SK-N-SH (cell line): Measurements from ENCODE around the gene PPP6C. TPM values are rescaled to one million over a fixed set of nuclear protein-coding genes. Genes with fewer than 3 reads are reported as not detected.

ENCODE experiments used
- CTCF ChIA-PET: fragments of 300-600, 350-600 bp; formaldehyde crosslinking; extraction: SDS; loops from one replicate; lab custom pipeline; 2021; lab: Yijun Ruan, JAX
- POLR2A ChIA-PET: fragments of 350-600 bp; sonication (Branson Sonifier 250); formaldehyde crosslinking; extraction: SDS; loops from one replicate; lab custom pipeline; 2020; ENCODE audit warnings: antibody characterized with exemption, inconsistent platforms; lab: Yijun Ruan, JAX
- DNase-seq: peaks from one replicate; pipeline ENCODE4 v3.0.0; 2012
- H2AFZ ChIP-seq: fragments of 200-600 bp; sonication (generic); 2 replicates; pipeline ENCODE4 v1.8.1; 2016; ENCODE audit warnings: antibody characterized with exemption, mild to moderate bottlenecking, low read depth
- H3F3A ChIP-seq: fragments of 200-600 bp; sonication (generic); replicated peaks from 2 replicates; pipeline ENCODE3; 2016; ENCODE audit warnings: antibody characterized with exemption, mild to moderate bottlenecking; ENCODE audit not compliant: insufficient read depth
- H3K27ac ChIP-seq, 2 experiments: fragments of 200-500 bp in 1 of 2; fragments of 200-600 bp in 1 of 2; sonication (Bioruptor generic) in 1 of 2; sonication (generic), shearing (Covaris generic) in 1 of 2; 2 replicates each; pipeline versions ENCODE4 v1.5.1 to v1.6.1; 2014 to 2016; ENCODE audit warnings: low read depth in 2 of 2, inconsistent platforms in 1 of 2, low read length in 1 of 2, mild to moderate bottlenecking in 1 of 2, mixed read lengths in 1 of 2
- H3K27me3 ChIP-seq: fragments of 200-600 bp; sonication (generic), shearing (Covaris generic); 2 replicates; pipeline ENCODE4 v1.6.1; 2016; ENCODE audit warnings: mixed run types; ENCODE audit not compliant: insufficient read depth
- H3K36me3 ChIP-seq, 2 experiments: fragments of 200-500 bp in 1 of 2; fragments of 200-600 bp in 1 of 2; sonication (Bioruptor generic) in 1 of 2; sonication (generic) in 1 of 2; replicated peaks in 1 of 2; 2 replicates each; pipeline versions ENCODE3 to v1.5.1; 2014 to 2016; ENCODE audit warnings: low read length in 1 of 2, mild to moderate bottlenecking in 1 of 2; ENCODE audit not compliant: insufficient read depth in 2 of 2, control insufficient read depth in 1 of 2
- H3K4me1 ChIP-seq, 2 experiments: fragments of 200-500 bp in 1 of 2; fragments of 200-600 bp in 1 of 2; sonication (Bioruptor generic) in 1 of 2; sonication (generic), shearing (Covaris generic) in 1 of 2; 2 replicates each; pipeline versions ENCODE4 v1.5.1 to v1.6.1; 2014 to 2016; ENCODE audit warnings: low read depth in 1 of 2, low read length in 1 of 2, mixed run types in 1 of 2; ENCODE audit not compliant: insufficient read depth in 2 of 2, control insufficient read depth in 1 of 2
- H3K4me2 ChIP-seq: fragments of 200-600 bp; sonication (generic), shearing (Covaris generic); 2 replicates; pipeline ENCODE4 v1.6.1; 2017; ENCODE audit warnings: mixed run types
- H3K4me3 ChIP-seq, 2 experiments: fragments of 200-500 bp in 1 of 2; fragments of 200-600 bp in 1 of 2; sonication (Bioruptor generic) in 1 of 2; sonication (generic), shearing (Covaris generic) in 1 of 2; 2 replicates each; pipeline versions ENCODE4 v1.5.1 to v1.8.1; 2014 to 2016; ENCODE audit warnings: low read depth in 2 of 2, inconsistent platforms in 1 of 2, low read length in 1 of 2, mild to moderate bottlenecking in 1 of 2, mixed read lengths in 1 of 2, moderate library complexity in 1 of 2
- H3K79me2 ChIP-seq: fragments of 200-600 bp; sonication (generic); 2 replicates; pipeline ENCODE4 v1.8.1; 2017; ENCODE audit warnings: mild to moderate bottlenecking; ENCODE audit not compliant: insufficient read depth
- H3K9ac ChIP-seq: fragments of 200-600 bp; sonication (generic); 2 replicates; pipeline ENCODE4 v1.6.1; 2017; ENCODE audit warnings: mixed run types
- H3K9me2 ChIP-seq: fragments of 200-600 bp; sonication (generic); 2 replicates; pipeline ENCODE4 v1.6.1; 2017; ENCODE audit warnings: mixed run types
- H3K9me3 ChIP-seq: fragments of 200-600 bp; sonication (generic); 2 replicates; pipeline ENCODE4 v1.6.1; 2017; ENCODE audit warnings: mixed run types, mild to moderate bottlenecking, moderate library complexity
- H4K20me1 ChIP-seq: fragments of 200-600 bp; sonication (generic); 2 replicates; pipeline ENCODE4 v1.6.1; 2017; ENCODE audit warnings: mild to moderate bottlenecking, mixed run types; ENCODE audit not compliant: insufficient read depth
- ELF1 ChIP-seq: IDR thresholded peaks from 2 replicates; pipeline ENCODE4 v1.4.0; 2012
- EP300 ChIP-seq, 2 experiments: IDR thresholded peaks; 2 replicates each; pipeline versions ENCODE4 v1.4.0 to v1.6.1; 2012; ENCODE audit warnings: borderline replicate concordance in 1 of 2, low read depth in 1 of 2, low read length in 1 of 2
- EZH2phosphoT487 ChIP-seq: fragments of 200-600 bp; sonication (generic); IDR thresholded peaks from 2 replicates; pipeline ENCODE4 v1.6.1; 2017; ENCODE audit warnings: low read depth, mixed run types, mild to moderate bottlenecking, antibody characterized with exemption, moderate library complexity, borderline replicate concordance
- FOSL2 ChIP-seq: IDR thresholded peaks from 2 replicates; pipeline ENCODE4 v1.4.0; 2012; ENCODE audit warnings: low read depth, mild to moderate bottlenecking, moderate library complexity, borderline replicate concordance
- JUND ChIP-seq: IDR thresholded peaks from 2 replicates; pipeline ENCODE4 v1.4.0; 2012
- REST ChIP-seq: IDR thresholded peaks from 2 replicates; pipeline ENCODE4 v1.6.1; 2012; ENCODE audit warnings: mild to moderate bottlenecking, low read depth, low read length, moderate library complexity
- RFX5 ChIP-seq: IDR thresholded peaks from 2 replicates; pipeline ENCODE4 v1.6.1; 2012; ENCODE audit warnings: mild to moderate bottlenecking, improper control_type of control experiment, low read length
- SIN3A ChIP-seq: IDR thresholded peaks from 2 replicates; pipeline ENCODE4 v1.6.1; 2012; ENCODE audit warnings: low read depth, mild to moderate bottlenecking, low read length, moderate library complexity, borderline replicate concordance
- TCF12 ChIP-seq: IDR thresholded peaks from 2 replicates; pipeline ENCODE4 v1.4.0; 2012
- USF1 ChIP-seq: IDR thresholded peaks from 2 replicates; pipeline ENCODE4 v1.4.0; 2012; ENCODE audit warnings: low read depth, borderline replicate concordance
- WGBS: methylation state at CpG from one replicate; pipeline ENCODE4 v1.1.6; 2017; ENCODE audit warnings: low lambda C conversion rate; 5-methylcytosine and 5-hydroxymethylcytosine counted together
- polyA plus RNA-seq, 3 experiments: library from polyadenylated mRNA; depleted of rRNA; stranded (reverse); fragments of >200 nt; gene quantifications; 2 replicates each; pipeline ENCODE4 v1.2.3, GENCODE V29; 2012
- TF ChIP-seq, protein P1 (sequence below): IDR thresholded peaks from 2 replicates; pipeline ENCODE4; 2012
- TF ChIP-seq, protein P2 (sequence below): IDR thresholded peaks from 2 replicates; pipeline ENCODE4 v1.4.0; 2012; ENCODE audit warnings: low read depth, borderline replicate concordance
- TF ChIP-seq, protein P3 (sequence below): fragments of 200-600 bp; sonication (generic); IDR thresholded peaks from 2 replicates; pipeline ENCODE4 v1.6.1; 2017; ENCODE audit warnings: antibody characterized with exemption, mild to moderate bottlenecking, moderate library complexity

The PPP6C gene
- polyA plus RNA-seq, 1 of the 3 experiments (the other 2 are of a cell fraction) = 14.8 TPM

- ChIA-PET POLR2A (no interaction called here), CTCF (no interaction called here)
- H3F3A ChIP-seq = peaks cover 10% of the 10 kb centered on the region
- no peak overlapping the region for H3K4me3 ChIP-seq
- no peak overlapping the region for H3K27ac ChIP-seq
- H4K20me1 ChIP-seq = no peaks in the 10 kb centered on the region
- H3K36me3 ChIP-seq = no peaks in the 10 kb centered on the region
- no peak overlapping the region for H2AFZ ChIP-seq
- DNase-seq = no peak
- 100% methylated on average over 1 of the region's 1 CpG for WGBS
- H3K4me1 ChIP-seq = peaks cover 0 to 3% of the 10 kb centered on the region in 2 experiments; a peak in 1 of 4 replicates
- no peaks in the 10 kb centered on the region for H3K9me2 ChIP-seq
- no peak overlapping the region for H3K9ac ChIP-seq
- H3K79me2 ChIP-seq = no peaks in the 10 kb centered on the region
- TF ChIP-seq JUND (no peak), SIN3A (no peak), RFX5 (no peak), REST (no peak), EZH2phosphoT487 (no peak)
- TF ChIP-seq, protein P1, sequence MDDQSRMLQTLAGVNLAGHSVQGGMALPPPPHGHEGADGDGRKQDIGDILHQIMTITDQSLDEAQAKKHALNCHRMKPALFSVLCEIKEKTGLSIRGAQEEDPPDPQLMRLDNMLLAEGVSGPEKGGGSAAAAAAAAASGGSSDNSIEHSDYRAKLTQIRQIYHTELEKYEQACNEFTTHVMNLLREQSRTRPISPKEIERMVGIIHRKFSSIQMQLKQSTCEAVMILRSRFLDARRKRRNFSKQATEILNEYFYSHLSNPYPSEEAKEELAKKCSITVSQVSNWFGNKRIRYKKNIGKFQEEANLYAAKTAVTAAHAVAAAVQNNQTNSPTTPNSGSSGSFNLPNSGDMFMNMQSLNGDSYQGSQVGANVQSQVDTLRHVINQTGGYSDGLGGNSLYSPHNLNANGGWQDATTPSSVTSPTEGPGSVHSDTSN = no peak
- no peak overlapping the region for H3K4me2 ChIP-seq
- H3K27me3 ChIP-seq = no peaks in the 10 kb centered on the region
- no peaks in the 10 kb centered on the region for H3K9me3 ChIP-seq
Observed at GRCh38 chr9:125103021-125103420, 86.6 kb downstream of the PPP6C start.

- Histone ChIP-seq H3K79me2 (no peaks in the 10 kb centered on the region), H3K27ac (no peak overlapping the region), H2AFZ (no peak overlapping the region), H3K4me1 (peaks cover 0 to 3% of the 10 kb centered on the region in 2 experiments; a peak in 1 of 4 replicates), H3K36me3 (no peaks in the 10 kb centered on the region), H3F3A (peaks cover 5% of the 10 kb centered on the region), H3K4me2 (no peak overlapping the region), H3K9me2 (no peaks in the 10 kb centered on the region), H3K27me3 (no peaks in the 10 kb centered on the region), H3K9me3 (no peaks in the 10 kb centered on the region), H3K9ac (no peak overlapping the region), H3K4me3 (no peak overlapping the region), H4K20me1 (no peaks in the 10 kb centered on the region)
- WGBS = 85% methylated on average over 4 of the region's 4 CpGs
- CTCF ChIA-PET = no interaction called here
- DNase-seq = no peak
- POLR2A ChIA-PET = no interaction called here
- TF ChIP-seq REST = no peak
- no peak for TF ChIP-seq TCF12
- no peak for TF ChIP-seq USF1
- TF ChIP-seq FOSL2 = no peak
- no peak for TF ChIP-seq EP300 (IDR thresholded peaks at IDR 0.05; ENCODE audit: borderline replicate concordance in 1 of 2, low read depth in 1 of 2, low read length in 1 of 2)
- TF ChIP-seq, protein P2, sequence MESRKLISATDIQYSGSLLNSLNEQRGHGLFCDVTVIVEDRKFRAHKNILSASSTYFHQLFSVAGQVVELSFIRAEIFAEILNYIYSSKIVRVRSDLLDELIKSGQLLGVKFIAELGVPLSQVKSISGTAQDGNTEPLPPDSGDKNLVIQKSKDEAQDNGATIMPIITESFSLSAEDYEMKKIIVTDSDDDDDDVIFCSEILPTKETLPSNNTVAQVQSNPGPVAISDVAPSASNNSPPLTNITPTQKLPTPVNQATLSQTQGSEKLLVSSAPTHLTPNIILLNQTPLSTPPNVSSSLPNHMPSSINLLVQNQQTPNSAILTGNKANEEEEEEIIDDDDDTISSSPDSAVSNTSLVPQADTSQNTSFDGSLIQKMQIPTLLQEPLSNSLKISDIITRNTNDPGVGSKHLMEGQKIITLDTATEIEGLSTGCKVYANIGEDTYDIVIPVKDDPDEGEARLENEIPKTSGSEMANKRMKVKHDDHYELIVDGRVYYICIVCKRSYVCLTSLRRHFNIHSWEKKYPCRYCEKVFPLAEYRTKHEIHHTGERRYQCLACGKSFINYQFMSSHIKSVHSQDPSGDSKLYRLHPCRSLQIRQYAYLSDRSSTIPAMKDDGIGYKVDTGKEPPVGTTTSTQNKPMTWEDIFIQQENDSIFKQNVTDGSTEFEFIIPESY = no peak
- TF ChIP-seq RFX5 = no peak
- no peak for TF ChIP-seq ELF1
- TF ChIP-seq, protein P3, sequence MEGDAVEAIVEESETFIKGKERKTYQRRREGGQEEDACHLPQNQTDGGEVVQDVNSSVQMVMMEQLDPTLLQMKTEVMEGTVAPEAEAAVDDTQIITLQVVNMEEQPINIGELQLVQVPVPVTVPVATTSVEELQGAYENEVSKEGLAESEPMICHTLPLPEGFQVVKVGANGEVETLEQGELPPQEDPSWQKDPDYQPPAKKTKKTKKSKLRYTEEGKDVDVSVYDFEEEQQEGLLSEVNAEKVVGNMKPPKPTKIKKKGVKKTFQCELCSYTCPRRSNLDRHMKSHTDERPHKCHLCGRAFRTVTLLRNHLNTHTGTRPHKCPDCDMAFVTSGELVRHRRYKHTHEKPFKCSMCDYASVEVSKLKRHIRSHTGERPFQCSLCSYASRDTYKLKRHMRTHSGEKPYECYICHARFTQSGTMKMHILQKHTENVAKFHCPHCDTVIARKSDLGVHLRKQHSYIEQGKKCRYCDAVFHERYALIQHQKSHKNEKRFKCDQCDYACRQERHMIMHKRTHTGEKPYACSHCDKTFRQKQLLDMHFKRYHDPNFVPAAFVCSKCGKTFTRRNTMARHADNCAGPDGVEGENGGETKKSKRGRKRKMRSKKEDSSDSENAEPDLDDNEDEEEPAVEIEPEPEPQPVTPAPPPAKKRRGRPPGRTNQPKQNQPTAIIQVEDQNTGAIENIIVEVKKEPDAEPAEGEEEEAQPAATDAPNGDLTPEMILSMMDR = no peak
Observed at GRCh38 chr9:125100822-125101221, 88.8 kb downstream of the PPP6C start.
